GM21515 (cell line): ENCODE measurements around the gene FCRL5.
A peak's percentile ranks its signal among the peaks of the same experiment; 100 is the strongest.
"Not testable (repeated sequence)": the region's sequence is repeated elsewhere in the genome, so short reads cannot be mapped to it uniquely, and the experiment has no call there.

ENCODE experiments used
- ATAC-seq: cut with Tn5 transposase; IDR thresholded peaks from one replicate; pipeline ENCODE4 v1.9.1; 2021; ENCODE audit not compliant: unreplicated experiment

FCRL5 gene

GRCh38 chr1:157551694-157552693 is at the start of gene FCRL5:
FCRL5 (minus strand) TSS chr1:157552515; CDS start chr1:157552362, 153 bp downstream.
- peak; percentile 90 for ATAC-seq

- no peak for ATAC-seq
Measured at GRCh38 chr1:157600236-157600635, 47.9 kb upstream of the FCRL5 start.

GRCh38 chr1:157597959-157598667 is 45.8 kb upstream of the FCRL5 start, which contains the start of gene FCRL4:
FCRL4 (minus strand) TSS chr1:157598085; CDS start chr1:157597944, 141 bp downstream.
- peak; percentile 51 for ATAC-seq

DNA sequence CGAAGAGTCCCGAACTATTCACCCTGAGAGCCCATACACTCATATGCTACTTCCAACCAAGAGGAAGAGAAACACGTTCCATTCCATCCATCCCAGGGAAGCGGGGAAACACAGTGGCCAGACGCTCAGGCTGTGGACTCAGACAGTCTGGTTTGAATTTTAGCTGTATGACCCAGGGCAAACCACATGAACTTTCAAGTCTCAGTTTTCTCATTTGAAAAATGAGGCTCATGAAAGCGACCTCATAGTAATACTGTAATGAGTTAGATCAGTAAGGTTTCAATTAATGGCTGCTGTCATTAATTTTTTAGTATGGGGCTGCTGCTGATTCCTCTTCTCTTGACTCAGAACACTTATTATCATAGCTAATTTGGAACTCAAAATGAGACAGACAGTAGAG is 44.1 kb upstream of the FCRL5 start:
- peak; percentile 47 for ATAC-seq

DNA sequence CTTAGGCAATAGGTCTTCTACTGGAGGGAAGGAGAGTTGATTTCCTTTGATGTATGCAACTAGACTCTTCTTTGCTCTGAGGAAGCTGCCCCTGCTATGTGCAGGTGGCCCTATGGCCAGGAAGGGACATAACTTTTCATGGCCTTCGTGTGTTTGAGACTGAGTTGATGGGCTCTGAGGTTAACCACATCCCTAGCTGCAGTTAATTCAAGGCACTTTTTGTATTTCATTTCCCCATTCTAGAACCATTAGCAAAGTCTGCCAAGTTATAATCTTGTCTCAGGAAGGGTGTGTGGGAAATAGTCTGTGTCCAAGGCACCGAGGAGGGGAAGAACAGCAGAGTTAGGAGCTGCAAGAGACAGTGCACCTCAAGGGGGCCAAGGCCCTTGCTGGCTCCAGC is 43.0 kb upstream of the FCRL5 start:
- ATAC-seq, result peak; percentile 68

DNA sequence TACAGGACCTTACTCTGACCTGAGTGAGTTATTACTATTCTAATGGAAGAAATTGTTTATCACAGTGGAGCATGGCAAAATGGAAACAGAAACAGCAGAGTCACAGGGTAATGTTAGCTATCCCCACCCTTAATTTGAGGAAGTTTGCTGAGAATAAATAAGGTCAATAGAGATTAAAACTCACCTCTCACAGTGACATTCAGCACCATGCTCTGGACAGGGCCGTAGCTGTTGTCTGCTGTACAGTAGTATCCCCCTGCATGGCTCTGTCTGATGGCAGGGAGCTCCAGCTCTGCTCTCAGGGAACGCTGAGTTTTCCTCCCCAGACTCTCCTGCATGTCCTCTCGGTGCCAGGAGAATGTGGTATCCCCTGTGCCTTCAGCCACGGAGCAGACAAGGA is 33.7 kb upstream of the FCRL5 start:
- no peak for ATAC-seq

DNA sequence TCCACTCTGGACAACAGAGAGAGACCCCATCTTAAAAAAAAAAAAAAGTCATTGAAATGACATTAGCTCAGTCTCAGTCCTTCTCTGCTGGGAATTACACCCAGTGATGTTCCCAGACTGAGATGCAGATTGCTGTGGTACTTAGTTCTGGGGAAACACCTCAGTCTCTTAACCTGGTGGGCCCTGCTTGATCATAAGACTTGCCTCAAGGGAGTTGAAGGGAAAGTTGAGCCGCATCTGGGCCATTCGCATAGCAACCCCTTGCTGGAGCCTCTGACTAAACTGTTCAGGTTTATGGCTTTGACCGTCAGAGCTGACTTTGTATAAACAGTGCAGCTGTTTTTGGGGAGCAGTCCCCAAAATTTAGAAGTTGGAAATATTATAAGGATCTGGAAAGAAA is 32.2 kb upstream of the FCRL5 start:
- ATAC-seq, result no peak

DNA sequence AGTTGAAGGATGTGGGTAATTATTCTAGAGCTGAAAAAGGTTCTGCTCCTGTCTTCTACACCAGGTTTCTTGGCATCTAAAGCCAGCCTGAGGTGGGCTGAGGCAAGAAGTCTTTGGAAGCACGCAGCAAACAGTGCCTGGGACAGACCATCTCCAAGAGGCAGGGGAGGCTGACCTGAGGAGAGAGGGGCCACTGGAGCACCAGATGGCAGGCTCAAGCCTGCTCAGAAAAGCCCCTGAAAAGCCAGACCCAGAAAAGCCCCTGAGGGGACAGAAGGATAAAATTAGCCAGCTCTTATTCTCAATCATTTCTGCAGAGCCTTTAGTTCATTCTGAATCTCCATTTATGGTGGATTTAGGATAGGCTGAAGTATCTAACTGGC is 28.5 kb upstream of the FCRL5 start:
- ATAC-seq, result no peak

GRCh38 chr1:157580179-157580827 is 28.0 kb upstream of the FCRL5 start:
- no peak for ATAC-seq

- ATAC-seq, result no peak
Measured at GRCh38 chr1:157577420-157577819, 25.1 kb upstream of the FCRL5 start.

DNA sequence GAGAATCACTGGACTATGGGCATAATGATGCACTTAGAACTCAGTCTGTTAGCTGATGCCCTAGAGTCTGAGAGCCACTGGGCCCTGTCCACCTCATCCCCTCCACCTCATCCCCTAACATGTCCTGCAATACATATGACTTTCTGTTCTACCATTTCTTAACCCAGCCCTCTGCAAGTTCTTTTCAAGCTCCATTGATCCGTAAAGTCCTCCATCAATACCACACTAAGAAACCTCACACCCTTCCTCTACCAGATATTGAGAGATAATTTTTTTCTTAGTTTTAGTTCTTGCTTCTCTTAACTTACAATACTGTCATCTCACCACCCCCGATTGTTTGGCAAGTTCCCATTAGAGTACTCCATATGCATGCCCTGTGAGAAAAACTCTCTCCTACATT is 23.4 kb upstream of the FCRL5 start:
- ATAC-seq, result peak; percentile 63

GRCh38 chr1:157574836-157575235 is 22.5 kb upstream of the FCRL5 start:
- no peak for ATAC-seq

DNA sequence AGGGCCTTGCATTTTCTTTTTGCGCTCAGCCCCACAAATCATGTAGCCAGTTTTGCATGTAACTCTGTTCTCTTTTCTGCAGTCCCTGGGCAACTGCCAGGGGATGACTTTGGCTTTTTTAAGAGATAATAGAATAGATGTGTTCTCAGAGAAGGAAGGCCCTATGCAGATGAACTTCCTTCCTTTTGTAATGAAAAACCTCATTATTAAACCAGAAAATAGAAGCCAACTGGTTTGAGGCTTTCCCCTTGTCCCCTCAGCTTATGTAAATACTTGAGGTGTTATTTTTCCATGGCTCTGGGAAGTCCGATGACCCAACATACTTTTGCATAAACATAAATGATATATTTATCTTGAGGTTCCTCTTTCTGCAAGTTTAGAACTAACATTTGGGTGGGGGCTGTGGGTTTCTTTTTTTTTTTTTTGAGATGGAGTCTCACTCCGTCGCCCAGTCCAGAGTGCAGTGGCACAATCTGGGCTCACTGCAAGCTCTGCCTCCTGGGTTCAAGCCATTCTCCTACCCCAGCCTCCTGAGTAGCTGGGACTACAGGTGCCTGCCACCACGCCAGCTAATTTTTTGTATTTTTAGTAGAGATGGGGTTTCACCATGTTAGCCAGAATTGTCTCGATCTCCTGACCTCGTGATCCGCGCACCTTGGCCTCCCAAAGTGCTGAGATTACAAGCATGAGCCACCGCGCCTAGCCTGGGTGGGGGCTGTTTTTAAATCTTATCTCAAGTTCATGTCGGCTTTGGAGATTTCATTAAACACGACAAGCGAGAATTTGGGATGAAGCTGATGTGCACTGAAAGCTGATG is 14.4 kb upstream of the FCRL5 start:
- no peak for ATAC-seq

GRCh38 chr1:157562515-157562914 is 10.2 kb upstream of the FCRL5 start:
- peak; percentile 68 for ATAC-seq

- no peak for ATAC-seq
Measured at GRCh38 chr1:157558119-157558518, 5.8 kb upstream of the FCRL5 start.

- not testable (repeated sequence) for ATAC-seq
Measured at GRCh38 chr1:157548081-157548480, 4.2 kb downstream of the FCRL5 start.

DNA sequence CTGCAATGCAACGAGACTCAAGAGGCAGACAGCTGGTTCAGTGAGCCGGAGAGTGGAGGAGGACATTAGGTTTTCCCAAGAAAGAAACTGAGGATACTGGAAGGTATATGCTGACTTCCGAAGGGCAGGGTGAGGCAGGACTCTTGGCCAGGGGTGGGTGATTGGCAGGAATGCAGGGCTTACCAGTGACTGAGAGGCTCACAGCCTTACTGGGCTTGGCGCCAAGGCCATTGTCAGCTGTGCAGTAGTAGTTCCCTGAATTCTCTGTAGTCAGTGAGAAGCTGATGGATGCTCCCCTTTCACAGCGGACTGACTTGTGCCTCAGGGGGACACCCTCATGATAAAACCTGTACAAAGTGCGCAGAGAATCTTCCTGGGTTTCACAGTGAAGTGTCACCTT is 9.6 kb downstream of the FCRL5 start:
- ATAC-seq, result no peak

DNA sequence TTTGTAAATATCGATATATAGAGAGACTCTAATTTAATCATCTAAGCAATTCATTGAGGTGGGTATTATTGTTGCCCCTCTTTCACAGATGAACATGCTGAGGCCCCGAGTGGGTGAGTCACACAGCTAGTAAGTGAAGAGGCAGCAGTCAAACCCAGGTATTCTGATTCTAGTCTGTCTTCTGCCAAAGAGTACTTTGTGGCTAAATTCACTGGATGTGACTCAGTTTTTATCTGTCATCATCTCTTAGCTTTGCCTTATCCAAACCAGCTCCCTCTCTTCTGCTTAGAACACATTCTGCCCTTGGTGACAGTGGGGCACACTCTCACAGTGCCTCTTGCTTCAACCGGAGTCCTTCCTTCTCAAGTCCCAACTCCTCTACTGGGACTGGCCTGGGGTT is 11.5 kb downstream of the FCRL5 start:
- no peak for ATAC-seq

- no peak for ATAC-seq
Measured at GRCh38 chr1:157540160-157540748, 12.1 kb downstream of the FCRL5 start.

DNA sequence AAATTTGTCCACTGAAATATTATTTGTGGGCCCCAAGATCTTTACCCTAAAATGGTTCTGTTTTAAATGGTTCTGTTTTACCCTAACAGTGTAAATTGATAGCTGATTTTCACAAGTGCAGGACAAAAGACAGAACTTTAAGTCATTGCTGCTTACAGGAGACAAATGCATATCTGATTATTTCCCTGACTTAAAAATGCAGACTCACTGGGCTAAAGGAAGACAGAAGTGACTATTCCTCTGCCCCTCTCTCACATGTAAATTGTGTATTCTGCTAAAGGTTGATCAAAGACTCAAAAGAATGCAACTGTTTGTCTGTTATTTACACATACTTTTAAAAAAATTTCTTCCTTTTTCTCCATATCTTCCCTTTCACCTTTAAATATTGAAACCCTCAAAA is 12.7 kb downstream of the FCRL5 start:
- no peak for ATAC-seq
